ENCODE measurements around the gene DSCAML1.

The DSCAML1 gene

GRCh38 chr11:117490911-117491310 is 306.1 kb downstream of the DSCAML1 start:
- Histone ChIP-seq H3K18ac (ENCODE audit: low read length) (peak overlapping the region; percentile 63), H3K9me3 (replicated peaks in 1 of 2; ENCODE audit: control insufficient read depth in 2 of 2, insufficient read depth in 1 of 2, low read depth in 1 of 2, low read length in 2 of 2) (no peaks in the 10 kb centered on the region), H3K27me3 (ENCODE audit: control insufficient read depth in 3 of 3, insufficient read depth in 3 of 3, low read depth in 1 of 3, low read length in 3 of 3) (peaks cover 0 to 63% (median 0%) of the 10 kb centered on the region in 3 experiments), H3K27ac (replicated peaks; ENCODE audit: low read length) (no peak overlapping the region), H2BK120ac (ENCODE audit: low read depth, low read length) (no peak overlapping the region), H3K36me3 (replicated peaks in 1 of 2; ENCODE audit: control insufficient read depth in 2 of 2, insufficient read depth in 2 of 2, low read length in 2 of 2) (no peaks in the 10 kb centered on the region), H3K4ac (ENCODE audit: low read length) (no peak overlapping the region), H2AK5ac (ENCODE audit: low read depth, low read length) (no peak overlapping the region), H3K14ac (ENCODE audit: low read length) (no peak overlapping the region), H3K9ac (ENCODE audit: low read depth, low read length, poor library complexity) (peak overlapping the region; percentile 36), H3K4me1 (ENCODE audit: control insufficient read depth in 2 of 2, insufficient read depth in 1 of 2, low read depth in 1 of 2, low read length in 2 of 2) (peaks cover 10 to 13% of the 10 kb centered on the region in 2 donors), H3K79me1 (ENCODE audit: low read depth, low read length) (no peaks in the 10 kb centered on the region), H3K4me2 (ENCODE audit: insufficient read depth, low read length, poor library complexity, severe bottlenecking) (no peak overlapping the region), H2BK15ac (ENCODE audit: low read length) (no peak overlapping the region), H3K23ac (ENCODE audit: low read depth, low read length, poor library complexity) (no peak overlapping the region), H2AFZ (ENCODE audit: low read length) (no peak overlapping the region), H4K91ac (ENCODE audit: low read depth, low read length, poor library complexity) (no peak overlapping the region), H4K8ac (ENCODE audit: low read depth, low read length) (no peak overlapping the region), H2BK5ac (ENCODE audit: low read length) (no peak overlapping the region), H2BK12ac (ENCODE audit: low read length) (no peak overlapping the region), H3K4me3 (ENCODE audit: low read length in 2 of 2) (no peak overlapping the region)
- DNase-seq (ENCODE audit: low spot score) = no peak
- WGBS, 2 donors (ENCODE audit: extremely low coverage in 2 of 2, insufficient read length in 2 of 2, insufficient replicate concordance in 1 of 2) = no CpG with 5 or more reads among the region's 6 CpGs

GRCh38 chr11:117489999-117490679 is 306.9 kb downstream of the DSCAML1 start:
- no peak overlapping the region for H3K27ac ChIP-seq (replicated peaks; ENCODE audit: low read length)

GRCh38 chr11:117488996-117489952 is 307.7 kb downstream of the DSCAML1 start:
- Histone ChIP-seq H2BK12ac (ENCODE audit: low read length) (no peak overlapping the region), H3K18ac (ENCODE audit: low read length) (peak overlapping the region; percentile 41), H3K36me3 (replicated peaks in 1 of 2; ENCODE audit: control insufficient read depth in 2 of 2, insufficient read depth in 2 of 2, low read length in 2 of 2) (no peaks in the 10 kb centered on the region), H2BK5ac (ENCODE audit: low read length) (peak overlapping the region; percentile 40), H3K9me3 (replicated peaks in 1 of 2; ENCODE audit: control insufficient read depth in 2 of 2, insufficient read depth in 1 of 2, low read depth in 1 of 2, low read length in 2 of 2) (no peaks in the 10 kb centered on the region), H4K91ac (ENCODE audit: low read depth, low read length, poor library complexity) (no peak overlapping the region), H3K23ac (ENCODE audit: low read depth, low read length, poor library complexity) (no peak overlapping the region), H2BK15ac (ENCODE audit: low read length) (no peak overlapping the region), H3K4me1 (ENCODE audit: control insufficient read depth in 2 of 2, insufficient read depth in 1 of 2, low read depth in 1 of 2, low read length in 2 of 2) (peaks cover 10 to 16% of the 10 kb centered on the region in 2 donors), H3K79me1 (ENCODE audit: low read depth, low read length) (no peaks in the 10 kb centered on the region), H3K4ac (ENCODE audit: low read length) (no peak overlapping the region), H3K9ac (ENCODE audit: low read depth, low read length, poor library complexity) (peak overlapping the region; percentile 0), H2AFZ (ENCODE audit: low read length) (peak overlapping the region; percentile 62), H3K27ac (replicated peaks; ENCODE audit: low read length) (no peak overlapping the region), H3K14ac (ENCODE audit: low read length) (no peak overlapping the region), H2BK120ac (ENCODE audit: low read depth, low read length) (no peak overlapping the region), H4K8ac (ENCODE audit: low read depth, low read length) (no peak overlapping the region), H2AK5ac (ENCODE audit: low read depth, low read length) (peak overlapping the region; percentile 6), H3K4me3 (ENCODE audit: low read length in 2 of 2) (no peak overlapping the region), H3K4me2 (ENCODE audit: insufficient read depth, low read length, poor library complexity, severe bottlenecking) (no peak overlapping the region), H3K27me3 (ENCODE audit: control insufficient read depth in 3 of 3, insufficient read depth in 3 of 3, low read depth in 1 of 3, low read length in 3 of 3) (peaks cover 0 to 60% (median 0%) of the 10 kb centered on the region in 3 experiments)
- WGBS, 2 donors (ENCODE audit: extremely low coverage in 2 of 2, insufficient read length in 2 of 2, insufficient replicate concordance in 1 of 2) = no CpG with 5 or more reads among the region's 14 CpGs
- DNase-seq (ENCODE audit: low spot score) = no peak

More at GRCh38 chr11:117489999-117490679, 306.9 kb downstream of the DSCAML1 start:
- no peak overlapping the region for H2AK5ac ChIP-seq (ENCODE audit: low read depth, low read length)
- peak overlapping the region; percentile 62 for H2AFZ ChIP-seq (ENCODE audit: low read length)
- H3K14ac ChIP-seq (ENCODE audit: low read length) = no peak overlapping the region
- WGBS, 2 donors (ENCODE audit: extremely low coverage in 2 of 2, insufficient read length in 2 of 2, insufficient replicate concordance in 1 of 2) = no CpG with 5 or more reads among the region's 14 CpGs
- H3K9ac ChIP-seq (ENCODE audit: low read depth, low read length, poor library complexity) = no peak overlapping the region
- H2BK5ac ChIP-seq (ENCODE audit: low read length) = no peak overlapping the region
- peaks cover 0 to 61% (median 0%) of the 10 kb centered on the region in 3 experiments for H3K27me3 ChIP-seq (ENCODE audit: control insufficient read depth in 3 of 3, insufficient read depth in 3 of 3, low read depth in 1 of 3, low read length in 3 of 3)
- peak overlapping the region; percentile 22 for H3K18ac ChIP-seq (ENCODE audit: low read length)
- no peak overlapping the region for H3K23ac ChIP-seq (ENCODE audit: low read depth, low read length, poor library complexity)
- peaks cover 10 to 13% of the 10 kb centered on the region in 2 donors for H3K4me1 ChIP-seq (ENCODE audit: control insufficient read depth in 2 of 2, insufficient read depth in 1 of 2, low read depth in 1 of 2, low read length in 2 of 2)
- H3K4ac ChIP-seq (ENCODE audit: low read length) = no peak overlapping the region
- no peak overlapping the region for H3K4me2 ChIP-seq (ENCODE audit: insufficient read depth, low read length, poor library complexity, severe bottlenecking)
- no peaks in the 10 kb centered on the region for H3K79me1 ChIP-seq (ENCODE audit: low read depth, low read length)
- no peaks in the 10 kb centered on the region for H3K36me3 ChIP-seq (replicated peaks in 1 of 2; ENCODE audit: control insufficient read depth in 2 of 2, insufficient read depth in 2 of 2, low read length in 2 of 2)
- no peak overlapping the region for H4K91ac ChIP-seq (ENCODE audit: low read depth, low read length, poor library complexity)
- no peaks in the 10 kb centered on the region for H3K9me3 ChIP-seq (replicated peaks in 1 of 2; ENCODE audit: control insufficient read depth in 2 of 2, insufficient read depth in 1 of 2, low read depth in 1 of 2, low read length in 2 of 2)
- H2BK12ac ChIP-seq (ENCODE audit: low read length) = no peak overlapping the region
- no peak overlapping the region for H3K4me3 ChIP-seq (ENCODE audit: low read length in 2 of 2)
- H2BK15ac ChIP-seq (ENCODE audit: low read length) = no peak overlapping the region
- H2BK120ac ChIP-seq (ENCODE audit: low read depth, low read length) = no peak overlapping the region
- DNase-seq (ENCODE audit: low spot score) = no peak
- no peak overlapping the region for H4K8ac ChIP-seq (ENCODE audit: low read depth, low read length)

GRCh38 chr11:117486059-117486458 is 311.0 kb downstream of the DSCAML1 start:
- H3K4me2 ChIP-seq (ENCODE audit: insufficient read depth, low read length, poor library complexity, severe bottlenecking) = no peak overlapping the region
- H3K14ac ChIP-seq (ENCODE audit: low read length) = no peak overlapping the region
- H3K4ac ChIP-seq (ENCODE audit: low read length) = no peak overlapping the region
- no peak overlapping the region for H3K9ac ChIP-seq (ENCODE audit: low read depth, low read length, poor library complexity)
- peaks cover 12 to 24% of the 10 kb centered on the region in 2 donors for H3K4me1 ChIP-seq (ENCODE audit: control insufficient read depth in 2 of 2, insufficient read depth in 1 of 2, low read depth in 1 of 2, low read length in 2 of 2)
- no peak overlapping the region for H2AK5ac ChIP-seq (ENCODE audit: low read depth, low read length)
- H2BK120ac ChIP-seq (ENCODE audit: low read depth, low read length) = no peak overlapping the region
- no peak overlapping the region for H3K4me3 ChIP-seq (ENCODE audit: low read length in 2 of 2)
- no peak overlapping the region for H2BK15ac ChIP-seq (ENCODE audit: low read length)
- no peak overlapping the region for H4K91ac ChIP-seq (ENCODE audit: low read depth, low read length, poor library complexity)
- DNase-seq (ENCODE audit: low spot score) = no peak
- H3K9me3 ChIP-seq (replicated peaks in 1 of 2; ENCODE audit: control insufficient read depth in 2 of 2, insufficient read depth in 1 of 2, low read depth in 1 of 2, low read length in 2 of 2) = no peaks in the 10 kb centered on the region
- no peak overlapping the region for H4K8ac ChIP-seq (ENCODE audit: low read depth, low read length)
- H3K36me3 ChIP-seq (replicated peaks in 1 of 2; ENCODE audit: control insufficient read depth in 2 of 2, insufficient read depth in 2 of 2, low read length in 2 of 2) = no peaks in the 10 kb centered on the region
- no peak overlapping the region for H3K23ac ChIP-seq (ENCODE audit: low read depth, low read length, poor library complexity)
- H2BK12ac ChIP-seq (ENCODE audit: low read length) = no peak overlapping the region
- no peak overlapping the region for H2BK5ac ChIP-seq (ENCODE audit: low read length)
- H2AFZ ChIP-seq (ENCODE audit: low read length) = no peak overlapping the region
- 100% methylated on average over 2 of the region's 13 CpGs; no CpG with 5 or more reads in 1 of the 2 donors for WGBS, 2 donors (ENCODE audit: extremely low coverage in 2 of 2, insufficient read length in 2 of 2, insufficient replicate concordance in 1 of 2)
- no peak overlapping the region for H3K18ac ChIP-seq (ENCODE audit: low read length)
- no peak overlapping the region for H3K27ac ChIP-seq (replicated peaks; ENCODE audit: low read length)
- H3K79me1 ChIP-seq (ENCODE audit: low read depth, low read length) = no peaks in the 10 kb centered on the region
- H3K27me3 ChIP-seq (ENCODE audit: control insufficient read depth in 3 of 3, insufficient read depth in 3 of 3, low read depth in 1 of 3, low read length in 3 of 3) = peaks cover 0 to 41% (median 0%) of the 10 kb centered on the region in 3 experiments
